ENCODE measurements around the gene ZNF630. TPM values are rescaled to one million over a fixed set of nuclear protein-coding genes. Genes with fewer than 3 reads are reported as not detected.
"Not testable (repeated sequence)": the region's sequence is repeated elsewhere in the genome, so short reads cannot be mapped to it uniquely, and the experiment has no call there.

Gene ZNF630
- total and polyA plus RNA-seq, 10 of the 15 experiments (the other 5 are each of a cell fraction or from before 2014, with no cell fraction given) = 0.96 to 1.9 (median 1.2) TPM

DNA sequence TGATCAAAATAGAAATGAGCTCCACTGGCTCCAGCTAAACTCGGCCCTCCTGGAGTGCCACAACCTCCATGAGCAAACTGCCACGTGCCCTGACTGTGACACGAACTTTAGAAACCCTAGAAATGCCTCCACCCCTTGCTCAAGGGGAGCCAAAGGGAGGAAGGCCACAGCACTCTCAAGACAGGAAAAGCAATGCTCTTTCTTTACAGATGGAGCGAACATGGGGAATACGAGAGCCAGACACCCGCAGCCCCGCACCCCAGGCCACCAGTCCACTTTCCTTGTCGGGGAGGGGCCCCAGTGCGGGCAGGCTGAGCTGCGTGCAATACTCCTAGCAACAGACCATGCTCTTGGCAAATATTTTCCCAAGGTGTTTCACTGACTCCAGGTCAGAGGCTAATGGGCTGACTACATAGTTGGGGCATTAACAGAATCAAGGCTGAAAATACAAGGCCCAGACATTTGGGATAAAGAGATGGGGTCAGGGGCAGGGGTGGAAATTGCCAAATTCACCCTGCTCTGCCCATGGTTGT is 40.7 kb downstream of the ZNF630 start:
- CTCF ChIA-PET = interaction anchor here (0.5 to 6.0 kb wide), 3 partner anchors 35 to 200 kb away, joined by 3 to 65 read pairs (median 4); partner anchors contain the start of gene ZNF81
- in situ Hi-C loops (cut with MboI); H3K36me3 ChIP-seq (ENCODE audit: control insufficient read depth in 2 of 2, insufficient read depth in 2 of 2, low read length in 1 of 2); DNase-seq (ENCODE audit: low read depth, low spot score); H2AFZ ChIP-seq (ENCODE audit: control insufficient read depth, low read depth, low read length); RAD21 ChIA-PET (ENCODE audit: unreplicated experiment); POLR2A ChIA-PET; BruUV-seq (replicated peaks); H3K27ac ChIP-seq (ENCODE audit: control insufficient read depth, insufficient read depth); H3K79me2 ChIP-seq (ENCODE audit: control insufficient read depth, insufficient read depth, low read length); H3K9me3 ChIP-seq (replicated peaks; ENCODE audit: control insufficient read depth, insufficient read depth, low read length); H3K4me1 ChIP-seq (ENCODE audit: control insufficient read depth, insufficient read depth, low read length); FAIRE-seq; H3K4me2 ChIP-seq (ENCODE audit: control insufficient read depth, insufficient read depth); SMC1A ChIA-PET (ENCODE audit: uncharacterized antibody, unreplicated experiment); ATAC-seq; H3K27me3 ChIP-seq (replicated peaks in 1 of 2; ENCODE audit: control insufficient read depth in 2 of 2, insufficient read depth in 2 of 2, low read length in 1 of 2); intact Hi-C loops (cut with micrococcal nuclease; ENCODE audit: unreplicated experiment); H3K4me3 ChIP-seq; H4K20me1 ChIP-seq (ENCODE audit: control insufficient read depth, insufficient read depth); H3K9ac ChIP-seq (ENCODE audit: control insufficient read depth, insufficient read depth, low read length): not testable (repeated sequence)
- 50% methylated on average over 9 of the region's 10 CpGs for WGBS (ENCODE audit: insufficient coverage, insufficient replicate concordance, low lambda C conversion rate, missing lambda C conversion rate)

DNA sequence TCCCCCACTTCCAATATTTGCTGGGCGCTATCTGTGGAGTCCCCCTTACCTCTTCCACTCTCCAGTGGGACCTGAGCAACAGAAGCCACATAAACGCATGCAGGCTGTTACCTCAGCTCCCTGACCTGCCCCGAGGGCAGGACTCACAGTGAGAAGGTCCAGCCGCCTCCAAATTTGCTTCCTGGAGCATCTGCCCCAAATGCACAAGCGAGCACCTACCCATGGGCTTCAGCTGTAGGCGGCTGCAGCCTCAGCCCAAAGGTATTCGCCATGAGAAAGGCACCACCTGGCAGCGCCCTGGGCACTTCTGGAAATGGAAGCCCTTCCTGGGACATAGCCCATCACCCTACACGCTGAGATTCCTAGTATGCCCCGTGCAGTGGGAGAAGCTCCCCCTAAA is 41.2 kb downstream of the ZNF630 start:
- CTCF ChIA-PET = interaction anchor here (0.5 to 6.0 kb wide), 3 partner anchors 35 to 199 kb away, joined by 3 to 65 read pairs (median 4); partner anchors contain the start of gene ZNF81
- intact Hi-C loops (cut with micrococcal nuclease; ENCODE audit: unreplicated experiment) = no loop called here

More for the DNA sequence above, 41.2 kb downstream of the ZNF630 start:
- Histone ChIP-seq H3K4me2 (ENCODE audit: control insufficient read depth, insufficient read depth) (no peak overlapping the region), H3K9me3 (replicated peaks; ENCODE audit: control insufficient read depth, insufficient read depth, low read length) (no peaks in the 10 kb centered on the region), H3K36me3 (ENCODE audit: control insufficient read depth in 2 of 2, insufficient read depth in 2 of 2, low read length in 1 of 2) (no peaks in the 10 kb centered on the region), H3K27me3 (replicated peaks in 1 of 2; ENCODE audit: control insufficient read depth in 2 of 2, insufficient read depth in 2 of 2, low read length in 1 of 2) (no peaks in the 10 kb centered on the region), H4K20me1 (ENCODE audit: control insufficient read depth, insufficient read depth) (no peaks in the 10 kb centered on the region), H3K27ac (ENCODE audit: control insufficient read depth, insufficient read depth) (no peak overlapping the region), H3K4me3 (no peak overlapping the region), H3K79me2 (ENCODE audit: control insufficient read depth, insufficient read depth, low read length) (no peaks in the 10 kb centered on the region), H3K4me1 (ENCODE audit: control insufficient read depth, insufficient read depth, low read length) (no peaks in the 10 kb centered on the region), H2AFZ (ENCODE audit: control insufficient read depth, low read depth, low read length) (no peak overlapping the region), H3K9ac (ENCODE audit: control insufficient read depth, insufficient read depth, low read length) (no peak overlapping the region)
- ChIA-PET POLR2A (no interaction called here), RAD21 (ENCODE audit: unreplicated experiment) (no interaction called here), SMC1A (ENCODE audit: uncharacterized antibody, unreplicated experiment) (no interaction called here)
- no peak for TF ChIP-seq CBX5 (IDR thresholded peaks at IDR 0.05; ENCODE audit: low read depth)
- no peak for TF ChIP-seq MTA2 (IDR thresholded peaks at IDR 0.05; ENCODE audit: low read depth)
- TF ChIP-seq, protein P1, sequence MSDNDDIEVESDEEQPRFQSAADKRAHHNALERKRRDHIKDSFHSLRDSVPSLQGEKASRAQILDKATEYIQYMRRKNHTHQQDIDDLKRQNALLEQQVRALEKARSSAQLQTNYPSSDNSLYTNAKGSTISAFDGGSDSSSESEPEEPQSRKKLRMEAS (IDR thresholded peaks at IDR 0.05; ENCODE audit: low read depth, low read length) = no peak
- TF ChIP-seq, protein P2, sequence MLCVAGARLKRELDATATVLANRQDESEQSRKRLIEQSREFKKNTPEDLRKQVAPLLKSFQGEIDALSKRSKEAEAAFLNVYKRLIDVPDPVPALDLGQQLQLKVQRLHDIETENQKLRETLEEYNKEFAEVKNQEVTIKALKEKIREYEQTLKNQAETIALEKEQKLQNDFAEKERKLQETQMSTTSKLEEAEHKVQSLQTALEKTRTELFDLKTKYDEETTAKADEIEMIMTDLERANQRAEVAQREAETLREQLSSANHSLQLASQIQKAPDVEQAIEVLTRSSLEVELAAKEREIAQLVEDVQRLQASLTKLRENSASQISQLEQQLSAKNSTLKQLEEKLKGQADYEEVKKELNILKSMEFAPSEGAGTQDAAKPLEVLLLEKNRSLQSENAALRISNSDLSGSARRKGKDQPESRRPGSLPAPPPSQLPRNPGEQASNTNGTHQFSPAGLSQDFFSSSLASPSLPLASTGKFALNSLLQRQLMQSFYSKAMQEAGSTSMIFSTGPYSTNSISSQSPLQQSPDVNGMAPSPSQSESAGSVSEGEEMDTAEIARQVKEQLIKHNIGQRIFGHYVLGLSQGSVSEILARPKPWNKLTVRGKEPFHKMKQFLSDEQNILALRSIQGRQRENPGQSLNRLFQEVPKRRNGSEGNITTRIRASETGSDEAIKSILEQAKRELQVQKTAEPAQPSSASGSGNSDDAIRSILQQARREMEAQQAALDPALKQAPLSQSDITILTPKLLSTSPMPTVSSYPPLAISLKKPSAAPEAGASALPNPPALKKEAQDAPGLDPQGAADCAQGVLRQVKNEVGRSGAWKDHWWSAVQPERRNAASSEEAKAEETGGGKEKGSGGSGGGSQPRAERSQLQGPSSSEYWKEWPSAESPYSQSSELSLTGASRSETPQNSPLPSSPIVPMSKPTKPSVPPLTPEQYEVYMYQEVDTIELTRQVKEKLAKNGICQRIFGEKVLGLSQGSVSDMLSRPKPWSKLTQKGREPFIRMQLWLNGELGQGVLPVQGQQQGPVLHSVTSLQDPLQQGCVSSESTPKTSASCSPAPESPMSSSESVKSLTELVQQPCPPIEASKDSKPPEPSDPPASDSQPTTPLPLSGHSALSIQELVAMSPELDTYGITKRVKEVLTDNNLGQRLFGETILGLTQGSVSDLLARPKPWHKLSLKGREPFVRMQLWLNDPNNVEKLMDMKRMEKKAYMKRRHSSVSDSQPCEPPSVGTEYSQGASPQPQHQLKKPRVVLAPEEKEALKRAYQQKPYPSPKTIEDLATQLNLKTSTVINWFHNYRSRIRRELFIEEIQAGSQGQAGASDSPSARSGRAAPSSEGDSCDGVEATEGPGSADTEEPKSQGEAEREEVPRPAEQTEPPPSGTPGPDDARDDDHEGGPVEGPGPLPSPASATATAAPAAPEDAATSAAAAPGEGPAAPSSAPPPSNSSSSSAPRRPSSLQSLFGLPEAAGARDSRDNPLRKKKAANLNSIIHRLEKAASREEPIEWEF (IDR thresholded peaks at IDR 0.05; ENCODE audit: insufficient replicate concordance, low read depth, low read length) = no peak
- TF ChIP-seq CEBPB (IDR thresholded peaks at IDR 0.05; ENCODE audit: borderline replicate concordance in 1 of 2, low read depth in 2 of 2, low read length in 2 of 2) = no peak
- no peak for TF ChIP-seq NR2C1 (IDR thresholded peaks at IDR 0.05)
- in situ Hi-C loops (cut with MboI) = no loop called here
- DNase-seq (ENCODE audit: low read depth, low spot score) (no peak), ATAC-seq (no peak), FAIRE-seq (no peak)
- no TSS peak for BruUV-seq (replicated peaks)
- 47% methylated on average over 10 of the region's 10 CpGs for WGBS (ENCODE audit: insufficient coverage, insufficient replicate concordance, low lambda C conversion rate, missing lambda C conversion rate)
